NCI-H345 (cell line): ENCODE measurements around the gene MTHFD1L.
"Not testable (repeated sequence)": the region's sequence is repeated elsewhere in the genome, so short reads cannot be mapped to it uniquely, and the experiment has no call there.

Source experiments
- DNase-seq: peaks from one replicate; lab custom pipeline; 2025; lab: John Stamatoyannopoulos, UW

Gene MTHFD1L

DNA sequence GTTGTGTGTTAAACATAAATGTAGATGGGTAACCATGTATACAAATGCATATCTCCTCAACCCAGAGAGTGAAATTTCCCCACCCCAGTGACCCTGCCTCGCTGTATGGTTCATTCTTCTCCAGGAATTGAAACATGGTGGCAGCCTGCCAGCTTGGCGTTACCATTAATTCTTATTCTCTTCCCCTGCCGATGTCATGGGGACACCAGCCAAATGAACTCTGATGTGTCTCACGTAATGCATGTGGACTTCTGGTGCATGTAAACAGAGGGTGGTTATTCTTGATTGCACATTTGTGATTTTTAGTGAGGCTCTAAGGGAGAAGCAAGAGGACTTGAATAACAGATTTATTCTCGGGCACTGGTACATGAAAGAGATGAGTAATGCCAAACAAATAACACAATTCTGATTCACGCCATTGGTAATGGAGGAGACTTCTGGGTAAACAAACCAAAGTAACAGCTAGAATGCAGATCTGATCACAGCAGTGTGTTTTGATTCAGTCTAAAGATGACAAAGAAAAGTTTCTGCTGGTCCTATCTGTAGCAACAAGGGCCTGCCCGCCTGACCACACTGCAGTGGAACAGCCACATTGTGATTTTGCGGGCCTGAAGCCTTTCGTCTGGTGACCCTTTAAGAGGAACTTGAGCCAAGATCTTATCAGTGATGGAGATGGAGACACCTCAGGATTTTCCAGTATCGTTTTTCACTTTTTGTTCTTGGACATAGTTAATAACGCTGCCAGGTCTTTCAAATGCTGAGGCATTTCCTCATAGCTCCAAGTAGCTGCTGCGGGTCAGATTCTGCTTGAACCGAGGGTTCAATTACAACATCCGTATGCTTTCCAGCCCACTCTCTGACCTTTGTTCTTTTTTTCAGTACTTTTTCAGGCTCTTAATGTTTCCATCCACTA is 202.4 kb downstream of the MTHFD1L start:
- DNase-seq: peak; percentile 78

DNA sequence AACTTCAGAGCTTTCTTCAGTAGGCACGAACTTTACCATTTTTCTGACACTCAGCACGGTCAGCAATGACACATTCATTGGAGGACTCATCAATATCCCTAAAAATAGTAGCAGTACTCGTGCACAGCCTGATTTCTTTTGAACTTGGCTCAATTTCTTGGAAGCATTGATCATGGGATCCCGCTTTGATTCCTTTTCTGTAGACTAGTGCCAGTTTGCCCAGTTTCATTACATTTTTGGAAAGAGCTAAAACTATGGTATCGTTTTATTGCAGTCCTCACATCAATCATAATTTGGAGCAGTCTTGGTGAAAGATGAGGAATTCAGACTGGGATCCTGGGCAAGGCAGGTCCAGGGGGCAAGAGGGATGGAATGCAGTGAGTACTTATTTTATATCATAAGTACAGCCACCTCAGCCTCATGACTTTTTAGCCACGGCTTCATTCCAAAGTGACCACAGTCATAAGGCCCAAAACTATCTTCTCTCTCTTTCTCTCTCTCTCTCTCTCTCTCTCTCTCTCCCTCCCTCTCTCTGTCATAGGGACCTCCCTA is 203.3 kb downstream of the MTHFD1L start:
- DNase-seq: no peak

DNA sequence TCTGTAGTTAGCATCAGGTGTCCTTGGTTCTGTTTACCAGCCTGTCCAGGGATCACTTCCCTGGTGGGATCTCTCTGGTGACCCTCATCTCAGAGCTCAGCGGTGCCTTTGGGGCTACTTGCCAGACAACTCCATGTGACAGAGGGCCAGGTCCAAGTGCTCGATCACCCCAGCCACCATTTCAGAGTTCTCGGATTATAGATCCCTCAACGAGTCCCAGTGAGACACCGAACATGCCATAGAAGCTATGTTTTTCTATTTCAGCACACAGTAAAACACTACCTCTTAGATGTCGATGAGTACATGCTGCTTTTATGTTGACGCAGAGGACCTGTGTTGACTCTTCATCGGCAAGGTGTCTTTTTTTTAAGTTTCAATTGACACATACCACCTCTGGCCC is 204.1 kb downstream of the MTHFD1L start:
- no peak for DNase-seq

DNA sequence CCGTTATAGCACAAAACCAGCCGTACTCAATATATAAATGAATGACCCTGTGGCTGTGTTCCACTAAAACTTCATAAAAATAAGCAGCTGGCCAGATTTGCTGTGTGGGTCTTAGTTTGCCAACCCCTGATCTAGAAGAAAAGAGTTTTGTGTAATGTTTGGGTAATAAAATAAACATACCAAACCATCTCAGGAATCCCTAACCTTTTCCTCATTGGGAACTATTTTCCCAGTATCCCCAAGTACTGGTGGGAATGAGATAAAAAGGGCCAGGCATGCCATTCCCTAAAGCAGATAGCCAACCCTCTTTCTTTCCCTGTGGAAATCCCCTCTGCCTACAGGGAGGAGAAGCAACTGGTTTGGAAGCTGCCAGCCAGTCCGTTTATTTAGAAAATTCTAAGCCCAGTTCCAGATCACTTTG is 205.1 kb downstream of the MTHFD1L start:
- DNase-seq: no peak

DNA sequence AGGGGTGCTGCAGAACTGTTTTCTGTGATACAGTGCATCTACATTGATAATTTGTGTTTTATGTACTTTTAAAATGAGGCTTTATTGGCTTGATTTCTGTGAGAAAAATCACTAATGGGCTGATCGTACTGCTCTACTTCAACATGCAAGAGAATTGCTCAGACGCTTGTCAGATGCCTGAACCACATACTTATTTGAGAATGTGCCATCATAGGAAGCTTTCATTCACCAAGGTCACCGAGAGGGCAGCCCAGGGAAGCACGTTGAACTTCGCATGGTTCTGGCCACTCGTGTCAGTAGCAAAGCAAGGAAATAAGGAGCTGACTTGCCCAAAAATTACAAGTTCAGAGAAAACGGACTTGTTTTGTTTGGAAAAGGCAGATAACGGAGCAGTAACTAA is 205.8 kb downstream of the MTHFD1L start:
- no peak for DNase-seq

DNA sequence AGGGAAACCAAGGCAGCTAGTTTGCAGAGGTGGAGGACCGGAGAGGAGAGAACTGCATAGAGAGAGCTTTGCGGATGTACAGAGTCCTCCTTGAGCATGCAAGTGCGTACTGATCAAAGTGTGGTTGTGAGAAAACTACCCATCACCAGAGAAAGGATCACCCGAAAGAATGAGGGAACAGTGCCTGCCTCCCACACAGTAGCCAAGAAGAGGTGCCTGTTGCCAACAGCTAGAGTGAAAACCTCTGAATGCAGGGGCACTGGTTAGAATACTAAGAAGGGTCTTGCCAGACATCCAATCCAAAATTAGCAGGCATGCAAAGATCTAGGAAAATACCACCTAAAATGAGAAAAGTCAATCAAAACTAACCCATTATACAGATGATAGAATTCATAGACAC is 207.6 kb downstream of the MTHFD1L start:
- no peak for DNase-seq

DNA sequence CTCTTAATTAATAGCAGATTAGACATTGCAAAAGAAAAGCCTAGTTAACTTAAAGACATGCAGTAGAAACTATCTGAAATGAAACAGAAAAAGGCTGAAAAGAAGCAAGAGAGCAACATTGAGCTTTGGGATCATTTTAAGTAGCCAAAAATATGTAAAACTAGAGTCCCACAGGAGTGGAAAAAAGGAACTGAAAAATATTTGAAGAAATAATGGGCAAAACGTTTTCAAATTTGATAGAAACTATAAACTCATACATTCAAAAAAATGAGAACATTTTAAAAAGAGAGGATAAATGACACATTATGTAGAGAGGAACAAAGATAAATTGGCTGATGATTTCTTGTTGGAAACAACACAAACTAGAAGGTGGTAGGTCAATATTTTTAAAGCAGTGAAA is 208.2 kb downstream of the MTHFD1L start:
- no peak for DNase-seq

DNA sequence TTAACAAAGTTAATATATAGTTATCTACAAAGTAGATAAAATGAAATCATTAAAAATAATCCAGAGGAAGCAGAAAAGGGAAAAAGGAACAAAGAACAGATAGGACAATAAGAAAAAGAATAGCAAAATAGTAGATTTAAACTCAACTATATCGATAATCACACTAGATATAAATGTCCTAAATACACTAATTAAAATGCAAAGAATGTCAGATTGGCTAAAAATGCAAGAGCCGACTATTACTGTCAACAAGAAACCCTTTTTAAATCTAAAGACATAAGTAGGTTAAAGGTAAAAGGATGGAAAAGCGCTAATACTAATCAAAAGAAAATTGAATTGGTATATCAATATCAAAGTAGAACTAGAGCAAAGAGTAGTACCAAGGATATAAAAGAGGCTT is 209.5 kb downstream of the MTHFD1L start:
- DNase-seq: no peak

DNA sequence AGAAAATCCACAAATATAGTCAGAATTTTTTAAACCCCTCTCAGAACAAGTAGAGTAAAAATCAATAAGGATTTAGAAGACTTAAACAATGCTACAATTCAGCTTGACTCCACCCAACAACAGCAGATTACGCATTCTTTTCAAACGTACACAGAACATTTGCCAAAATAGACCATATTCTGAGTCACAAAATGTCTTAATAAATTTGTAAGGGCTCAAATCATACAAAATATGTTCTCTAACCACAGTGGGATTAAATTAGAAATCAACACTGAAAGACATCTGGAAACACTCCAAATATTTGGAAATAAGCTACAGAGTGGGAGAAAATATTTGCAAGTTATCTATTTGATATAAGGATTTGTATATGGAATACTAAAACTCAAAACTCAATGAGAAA is 210.0 kb downstream of the MTHFD1L start:
- DNase-seq: no peak

DNA sequence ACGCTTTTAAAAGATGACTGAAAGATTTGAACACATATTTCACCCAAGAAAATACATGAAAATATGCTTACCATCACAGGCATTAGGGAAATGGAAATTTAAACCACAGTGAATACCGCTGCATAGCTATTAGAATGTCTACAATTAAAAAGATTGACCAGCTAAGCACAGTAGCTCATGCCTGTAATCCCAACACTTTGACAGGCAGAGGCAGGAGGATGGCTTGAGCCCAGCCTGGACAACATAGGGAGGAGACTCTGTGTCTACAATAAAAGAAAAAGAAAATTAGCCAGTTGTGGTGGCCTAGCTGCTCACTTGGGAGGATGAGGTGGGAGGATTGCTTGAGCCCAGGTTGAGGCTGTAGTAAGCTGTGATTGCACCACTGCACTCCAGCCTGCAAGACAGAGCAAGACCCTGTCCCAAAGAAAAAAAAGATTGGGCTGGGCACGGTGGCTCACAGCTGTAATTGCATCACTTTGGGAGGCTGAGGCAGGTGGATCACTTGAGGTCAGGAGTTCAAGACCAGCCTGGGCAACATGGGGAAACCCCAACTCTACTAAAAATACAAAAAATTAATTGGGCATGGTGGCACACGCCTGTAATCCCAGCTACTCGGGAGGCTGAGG is 210.5 kb downstream of the MTHFD1L start:
- DNase-seq: no peak

DNA sequence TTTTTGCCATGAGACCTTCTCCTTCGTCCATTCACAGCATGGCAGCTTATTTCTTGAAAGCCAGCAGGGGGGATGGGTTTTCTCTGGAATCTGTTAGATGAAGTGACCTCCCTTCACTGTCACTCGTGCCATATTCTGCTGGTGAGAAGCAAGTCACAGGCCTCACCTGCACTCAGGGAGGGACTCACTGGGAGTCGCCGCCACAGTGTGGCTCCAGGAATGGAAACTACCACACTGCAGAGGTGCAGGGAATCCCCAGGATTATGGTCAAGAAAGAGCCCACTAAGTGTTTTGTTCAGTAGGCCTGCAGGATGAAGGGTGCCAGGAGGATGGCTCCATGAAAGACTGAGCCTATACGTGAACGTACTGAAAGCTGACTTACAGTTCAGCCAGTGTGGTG is 213.2 kb downstream of the MTHFD1L start:
- DNase-seq: no peak

DNA sequence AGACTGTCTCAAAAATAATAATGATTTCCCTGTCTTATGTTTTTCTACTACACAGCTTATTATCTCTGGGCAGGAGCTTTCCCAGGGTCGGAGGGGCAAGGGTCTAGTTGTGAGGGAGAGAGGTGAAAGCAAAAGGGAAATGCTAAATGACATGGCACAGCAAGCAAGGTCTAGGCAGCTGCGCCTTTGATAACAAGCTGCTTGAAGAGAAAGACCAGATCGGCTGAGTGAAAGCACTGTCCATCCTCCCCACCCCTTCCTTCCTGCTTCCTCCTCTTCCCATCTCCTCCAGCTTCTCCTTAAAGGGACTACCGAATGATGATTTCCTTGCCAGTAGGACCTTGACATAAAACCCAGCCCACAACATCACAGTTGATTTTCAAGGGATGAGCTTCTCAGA is 216.2 kb downstream of the MTHFD1L start:
- DNase-seq: no peak

DNA sequence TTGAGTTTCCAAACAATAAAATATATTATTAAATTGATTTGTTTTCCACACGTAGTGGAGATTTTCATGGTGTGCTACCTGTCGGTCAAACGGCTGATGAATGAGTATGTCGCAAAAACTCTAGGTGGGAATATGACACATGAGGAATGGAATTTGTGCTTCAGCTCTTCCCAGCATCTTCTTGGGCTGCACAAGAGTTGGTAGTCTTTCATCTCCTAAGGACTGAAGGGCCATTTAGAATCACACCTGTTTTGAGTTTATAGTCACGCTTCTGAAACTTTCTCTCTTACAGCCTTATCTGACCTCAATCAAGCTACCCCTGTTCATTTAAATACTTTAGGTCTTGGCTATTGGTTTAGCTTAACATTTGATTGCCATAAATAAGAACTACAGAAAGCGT is 216.6 kb downstream of the MTHFD1L start:
- DNase-seq: no peak

DNA sequence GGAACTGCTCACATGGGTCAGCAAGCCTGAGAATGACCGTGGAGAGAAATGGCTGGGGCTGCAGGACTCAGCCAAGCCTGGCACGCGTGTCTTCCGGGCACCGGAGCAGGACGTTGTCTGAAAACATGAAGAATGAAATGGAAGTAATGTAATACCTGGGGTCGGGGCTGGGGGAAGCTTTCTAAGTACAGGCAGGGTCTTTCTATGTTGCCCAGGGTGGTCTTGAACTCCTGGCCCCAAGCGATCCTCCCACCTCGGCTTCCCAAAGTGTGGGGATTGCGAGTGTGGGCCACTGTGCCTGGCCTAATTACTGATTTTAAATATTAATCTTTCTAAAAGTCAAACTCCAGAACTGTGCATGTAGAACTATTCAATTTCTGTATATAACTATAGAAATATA is 218.8 kb downstream of the MTHFD1L start:
- DNase-seq: no peak

DNA sequence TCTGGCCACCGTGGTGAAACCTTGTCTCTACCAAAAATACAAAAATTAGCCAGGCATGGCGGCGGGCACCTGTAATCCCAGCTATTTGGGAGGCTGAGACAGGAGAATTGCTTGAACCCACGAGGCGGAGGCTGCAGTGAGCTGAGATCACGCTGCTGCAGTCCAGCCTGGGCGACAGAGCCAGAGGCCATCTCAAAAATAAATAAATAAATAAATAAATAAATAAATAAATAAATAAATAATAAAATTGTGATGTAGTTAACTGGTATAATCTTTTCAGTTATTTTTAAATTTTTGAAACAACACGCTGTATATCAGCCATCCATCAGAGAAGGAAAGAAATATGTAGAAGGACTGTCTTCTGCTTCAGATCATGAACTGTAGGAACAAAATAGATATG is 221.6 kb downstream of the MTHFD1L start:
- not testable (repeated sequence) for DNase-seq

DNA sequence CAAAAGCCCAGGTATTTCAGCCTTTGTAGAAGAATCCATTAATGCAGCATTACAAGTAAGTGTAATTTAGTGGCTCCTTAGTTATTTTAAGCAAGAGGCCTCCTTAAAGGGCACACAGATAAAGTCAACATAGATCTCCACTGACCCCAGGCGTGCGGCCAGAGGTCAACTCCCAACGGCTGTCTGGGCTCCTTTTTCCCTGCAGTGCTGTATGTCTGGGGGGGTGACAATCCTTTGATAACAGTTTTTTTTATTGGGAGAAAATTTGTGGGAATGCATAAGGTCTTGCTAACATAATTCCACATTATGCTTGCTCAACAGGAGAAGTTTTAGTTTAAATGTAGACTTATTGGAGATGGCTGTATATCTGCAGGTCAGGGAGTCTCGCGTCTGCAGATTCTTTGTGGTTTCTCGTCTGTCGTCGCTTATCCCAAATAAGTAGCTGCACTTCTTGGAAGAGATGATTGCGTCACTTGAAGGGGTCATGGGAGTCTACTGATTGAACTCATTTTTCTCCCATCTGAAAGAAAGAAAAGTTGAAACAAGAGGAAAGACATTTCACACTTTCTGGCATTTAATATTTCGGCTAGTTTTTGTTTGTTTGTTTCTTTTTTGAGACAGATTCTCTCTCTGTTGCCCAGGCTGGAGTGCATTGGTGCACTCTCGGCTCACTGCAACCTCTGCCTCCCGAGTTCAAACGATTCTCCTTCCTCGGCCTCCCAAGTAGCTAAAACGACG is 222.5 kb downstream of the MTHFD1L start:
- DNase-seq: no peak

DNA sequence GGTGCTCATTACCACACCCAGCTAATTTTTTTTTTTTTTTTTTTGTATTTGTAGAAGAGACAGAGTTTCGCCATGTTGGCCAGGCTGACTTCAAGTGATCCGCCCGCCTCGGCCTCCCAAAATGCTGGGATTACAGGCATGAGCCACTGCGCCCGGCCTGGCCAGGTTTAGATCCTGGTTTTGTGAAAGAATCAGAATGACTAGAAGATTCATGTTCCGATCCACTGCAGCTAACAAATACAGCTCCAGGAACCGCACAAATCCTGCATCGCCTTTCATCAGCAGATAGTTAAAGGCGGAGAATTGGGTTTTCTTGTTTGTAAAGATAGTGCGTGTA is 223.1 kb downstream of the MTHFD1L start:
- no peak for DNase-seq

DNA sequence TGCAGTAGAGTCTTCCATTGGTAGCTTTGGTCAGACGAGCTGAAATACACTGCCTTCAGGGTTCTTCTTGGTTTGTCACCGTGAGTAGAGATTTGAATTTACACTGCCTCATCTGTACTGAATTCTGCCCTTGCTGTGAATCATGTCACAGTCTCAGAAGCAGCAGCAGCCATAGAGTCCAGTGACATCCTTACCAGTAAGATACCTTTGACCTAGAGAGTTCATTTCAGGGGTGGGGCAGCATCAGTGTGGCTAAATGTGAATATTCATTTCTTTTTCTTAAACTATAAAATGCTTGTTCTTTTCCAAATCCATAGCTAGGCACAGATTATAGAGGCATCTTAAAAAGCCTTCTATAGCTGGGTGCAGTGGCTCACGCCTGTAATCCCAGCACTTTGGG is 223.5 kb downstream of the MTHFD1L start:
- DNase-seq: no peak

DNA sequence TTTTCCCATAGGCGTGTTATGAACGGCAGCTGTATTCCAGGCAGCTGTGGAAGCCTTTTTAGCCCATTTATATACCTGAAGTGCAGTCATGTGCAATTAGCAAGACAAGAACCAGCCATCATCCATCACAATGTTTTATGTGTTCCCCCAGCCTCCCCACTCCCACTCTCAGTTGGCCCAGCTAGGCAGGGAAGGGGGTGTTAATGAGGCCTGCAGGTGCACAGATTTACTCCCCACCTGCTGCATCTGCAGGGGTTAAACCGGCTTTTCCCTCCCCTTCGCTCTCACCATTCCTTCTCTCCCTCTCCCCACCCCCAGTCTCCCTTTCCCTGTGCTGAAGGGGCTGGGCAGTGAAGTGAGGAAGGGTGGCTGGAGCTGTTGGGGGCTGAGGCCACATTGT is 224.5 kb downstream of the MTHFD1L start:
- peak; percentile 86 for DNase-seq

DNA sequence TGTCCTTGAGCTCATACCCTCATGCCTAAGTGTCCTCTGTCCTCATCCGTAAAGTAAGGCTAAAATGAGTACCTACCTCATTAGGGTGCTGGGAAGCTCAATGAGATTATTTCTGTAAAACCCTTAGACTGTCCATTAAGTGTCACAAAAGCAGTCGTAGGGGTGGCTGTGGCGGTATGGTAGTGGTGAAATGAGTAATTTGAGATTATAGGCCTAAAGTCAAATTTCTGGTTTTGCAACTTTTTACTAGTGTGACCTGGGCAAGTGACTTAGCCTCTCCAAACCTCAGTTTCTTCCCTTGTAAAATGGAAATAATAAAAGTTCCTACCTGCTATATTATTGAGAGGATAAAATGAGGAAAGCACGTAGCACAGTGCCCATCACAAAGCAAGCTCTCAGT is 226.1 kb downstream of the MTHFD1L start:
- no peak for DNase-seq

DNA sequence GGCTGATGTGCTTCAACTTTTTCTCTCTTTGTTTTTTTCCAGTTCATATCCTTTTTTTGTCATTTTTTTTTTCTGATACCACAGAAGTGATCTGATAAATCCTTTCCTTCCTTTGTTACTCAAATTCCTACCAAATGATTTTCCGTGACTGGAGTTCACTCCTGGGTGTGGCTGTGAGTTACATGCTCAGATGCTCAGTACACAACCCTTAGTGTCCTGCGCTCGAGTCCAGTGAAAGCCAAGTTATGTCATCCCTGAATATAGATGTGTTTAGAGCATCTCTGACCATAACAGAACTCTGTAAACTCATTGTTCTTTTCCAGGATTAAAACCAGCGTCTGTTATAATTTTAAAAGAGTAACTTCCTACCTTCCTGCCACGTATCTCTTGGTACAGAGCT is 227.1 kb downstream of the MTHFD1L start:
- DNase-seq: no peak

DNA sequence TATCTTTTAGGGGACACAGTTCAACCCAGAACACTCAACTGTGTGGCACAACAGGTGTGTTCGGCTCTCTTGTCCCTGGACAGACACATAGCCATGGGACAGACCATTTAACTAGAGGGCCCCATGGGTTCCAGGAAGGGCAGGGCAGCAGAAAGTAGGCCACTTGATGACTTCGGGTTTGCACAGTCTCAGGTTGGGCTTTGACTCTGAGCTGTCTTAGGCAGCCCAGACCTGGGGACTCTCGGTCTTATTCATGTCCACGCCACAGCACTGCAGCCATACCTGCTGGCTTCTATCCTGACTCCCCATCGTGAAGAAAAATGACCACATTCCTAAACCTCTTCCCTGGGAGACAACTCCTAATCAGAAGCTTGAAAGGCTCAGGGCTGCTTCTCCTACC is 228.2 kb downstream of the MTHFD1L start:
- DNase-seq: no peak
